Breast epithelium (tissue), 4 donors: ENCODE measurements around the gene LIN7C. TPM values are rescaled to one million over a fixed set of nuclear protein-coding genes. Genes with fewer than 3 reads are reported as not detected.

Experiments used
- DNase-seq, 2 donors: peaks; one replicate each; pipeline ENCODE4 v3.0.0-alpha.2; 2019; ENCODE audit warnings: low spot score in 2 of 2
- H3K27ac ChIP-seq, 2 donors: fragments of 200-600 bp; sonication (generic) in 1 of 2; one replicate each; pipeline ENCODE4 v1.5.1; 2016 to 2019; ENCODE audit warnings: mild to moderate bottlenecking in 1 of 2
- H3K27me3 ChIP-seq, 2 donors: fragments of 200-600 bp; sonication (generic) in 1 of 2; one replicate each; pipeline versions ENCODE4 v1.5.1 to v1.6.0; 2017 to 2019; ENCODE audit warnings: control low read depth in 1 of 2, mild to moderate bottlenecking in 1 of 2
- H3K36me3 ChIP-seq: fragments of 200-600 bp; one replicate; pipeline ENCODE4 v1.5.1; 2019
- H3K4me1 ChIP-seq, 2 donors: fragments of 200-600 bp; sonication (generic); one replicate each; pipeline ENCODE4 v1.5.1; 2016 to 2019; ENCODE audit warnings: control low read depth in 1 of 2
- H3K4me3 ChIP-seq, 3 donors: fragments of 200-600 bp; sonication (generic); 1 replicate in 2 of 3; 2 replicates in 1 of 3; pipeline ENCODE4 v1.5.1; 2016 to 2019; ENCODE audit warnings: mild to moderate bottlenecking in 3 of 3, moderate library complexity in 2 of 3
- H3K9me3 ChIP-seq, 2 donors: fragments of 200-600 bp; sonication (generic) in 1 of 2; one replicate each; pipeline ENCODE4 v1.5.1; 2016 to 2019; ENCODE audit warnings: control low read depth in 1 of 2
- CTCF ChIP-seq, 3 donors: fragments of 450-650 bp; IDR thresholded peaks; one replicate each; pipeline ENCODE4 v1.5.1; 2016 to 2017; ENCODE audit warnings: antibody characterized with exemption in 3 of 3, mild to moderate bottlenecking in 3 of 3, moderate library complexity in 3 of 3
- POLR2A ChIP-seq: fragments of 450-650 bp; IDR thresholded peaks from one replicate; pipeline ENCODE4 v1.6.1; 2016; ENCODE audit warnings: antibody characterized with exemption, mild to moderate bottlenecking, moderate library complexity
- POLR2AphosphoS5 ChIP-seq, 3 donors: sonication (generic); formaldehyde crosslinking; IDR thresholded peaks; one replicate each; pipeline ENCODE4 v1.6.1; 2017; ENCODE audit warnings: antibody characterized with exemption in 3 of 3
- intact Hi-C: fragments of 100-400 bp; cut with DNase I; formaldehyde crosslinking; loops from one replicate; pipeline ENCODE4 v1.15.1; 2023; ENCODE audit warnings: low total_unique reads
- total RNA-seq, 3 donors: library from RNA; depleted of rRNA; stranded (reverse); fragments of >200 nt; gene quantifications; one replicate each; pipeline ENCODE4 v1.1.0, GENCODE V29; 2016

The LIN7C gene
- total RNA-seq, 3 donors from 2014 or later, result 26.6 to 43.8 (median 38.0) TPM

DNA sequence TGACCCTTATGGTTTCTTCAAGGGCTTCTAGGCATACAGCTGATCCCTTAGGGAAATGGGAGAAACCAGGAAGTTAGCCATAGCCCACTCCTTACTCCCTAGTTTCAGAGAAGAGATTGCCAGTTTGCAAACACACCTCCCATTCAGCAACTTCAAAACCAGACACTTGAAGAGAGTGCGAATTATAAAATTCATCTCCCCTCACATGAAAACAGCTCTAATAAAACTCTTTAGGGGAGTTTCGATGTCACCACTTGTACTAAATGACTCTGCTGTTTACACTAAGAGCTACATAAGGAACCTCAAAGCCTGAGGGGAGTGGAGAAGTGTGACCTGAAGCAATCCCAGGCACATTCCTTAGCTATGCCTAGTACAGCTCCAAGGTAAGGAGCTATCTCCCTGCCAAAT lies 42.3 kb downstream of the LIN7C start:
- H3K4me1 ChIP-seq, result peaks cover 0 to 7% of the 10 kb centered on the region in 2 donors
- no peak for TF ChIP-seq POLR2AphosphoS5 (IDR thresholded peaks at IDR 0.05)
- no peak for TF ChIP-seq CTCF (IDR thresholded peaks at IDR 0.05)
- TF ChIP-seq POLR2A, result no peak
- no peaks in the 10 kb centered on the region for H3K9me3 ChIP-seq
- DNase-seq, result peak in 1 of 2 donors; percentile 41
- no peak overlapping the region for H3K4me3 ChIP-seq
- H3K27ac ChIP-seq, result peak overlapping the region; percentile 67 to 88
- H3K36me3 ChIP-seq, result no peaks in the 10 kb centered on the region
- H3K27me3 ChIP-seq, result no peaks in the 10 kb centered on the region
- intact Hi-C loops, result no loop called here

DNA sequence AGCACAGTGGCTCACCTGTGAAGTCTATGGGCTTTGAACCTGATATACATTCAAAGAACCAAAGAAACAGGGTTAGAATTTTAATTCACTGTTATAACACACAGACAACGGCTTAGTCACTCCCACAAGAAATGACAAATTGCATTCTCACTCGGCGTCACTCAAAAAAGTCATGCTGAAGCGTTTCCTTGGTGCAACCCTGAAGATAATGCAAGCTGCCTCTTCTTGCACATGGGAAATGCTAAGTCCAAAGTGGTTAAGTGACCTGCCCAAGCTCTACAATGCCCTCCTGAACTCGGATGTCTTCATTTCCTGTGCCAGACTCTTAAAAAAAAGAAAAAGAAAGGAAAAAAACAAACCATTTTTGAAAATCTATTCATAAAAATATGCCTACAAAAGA lies 44.0 kb downstream of the LIN7C start:
- intact Hi-C loops, result no loop called here
- peaks cover 0 to 7% of the 10 kb centered on the region in 2 donors for H3K4me1 ChIP-seq
- H3K27me3 ChIP-seq, result no peaks in the 10 kb centered on the region
- TF ChIP-seq POLR2A (no peak), CTCF (IDR thresholded peaks at IDR 0.05) (no peak), POLR2AphosphoS5 (IDR thresholded peaks at IDR 0.05) (no peak)
- no peaks in the 10 kb centered on the region for H3K36me3 ChIP-seq
- peak overlapping the region in 1 of 2 donors; percentile 7 for H3K27ac ChIP-seq
- H3K9me3 ChIP-seq, result no peaks in the 10 kb centered on the region
- DNase-seq, result no peak
- no peak overlapping the region for H3K4me3 ChIP-seq

DNA sequence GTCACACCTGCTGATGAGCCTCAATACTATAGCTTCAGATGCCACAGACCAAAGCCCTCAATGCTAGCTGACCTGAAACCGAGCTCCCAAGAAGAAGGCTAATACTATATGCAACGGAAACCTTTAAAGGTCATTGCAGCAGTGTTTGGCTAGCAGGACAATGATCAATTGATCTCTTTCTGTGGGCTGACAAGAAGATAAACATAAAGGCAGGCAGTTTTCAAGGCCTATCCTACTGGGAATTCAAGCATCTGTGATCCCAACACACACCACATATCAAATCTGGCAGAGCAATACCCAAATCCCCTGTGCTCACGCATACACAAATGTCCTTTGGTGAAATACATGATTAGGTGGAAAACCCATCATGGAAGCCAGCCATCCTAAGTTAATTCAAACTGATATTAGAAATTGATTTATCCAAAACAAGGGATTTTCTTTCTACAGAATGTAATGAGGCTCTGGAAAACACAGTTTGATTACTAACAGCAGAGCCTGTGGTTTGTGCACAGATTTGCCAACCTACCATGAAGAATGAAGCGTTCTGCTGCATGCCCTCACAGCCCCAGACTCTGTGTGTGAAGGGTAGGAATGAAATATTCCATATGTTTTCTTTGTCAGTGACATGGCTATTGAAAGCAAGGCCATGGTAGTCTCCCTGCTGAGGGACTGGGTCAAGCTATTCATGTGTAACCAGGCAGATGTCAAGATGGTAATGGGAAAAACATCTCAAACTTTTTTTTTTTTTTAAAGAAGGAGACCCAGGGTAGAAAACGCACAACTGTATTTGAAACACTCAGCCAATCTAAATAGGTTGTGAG lies 46.2 kb downstream of the LIN7C start:
- H3K4me1 ChIP-seq, result peaks cover 0 to 7% of the 10 kb centered on the region in 2 donors
- H3K27me3 ChIP-seq, result no peaks in the 10 kb centered on the region
- TF ChIP-seq POLR2AphosphoS5 (IDR thresholded peaks at IDR 0.05) (no peak), CTCF (IDR thresholded peaks at IDR 0.05) (no peak), POLR2A (no peak)
- no peaks in the 10 kb centered on the region for H3K9me3 ChIP-seq
- no peak overlapping the region for H3K27ac ChIP-seq
- H3K36me3 ChIP-seq, result no peaks in the 10 kb centered on the region
- DNase-seq, result no peak
- intact Hi-C loops, result no loop called here
- H3K4me3 ChIP-seq, result no peak overlapping the region

DNA sequence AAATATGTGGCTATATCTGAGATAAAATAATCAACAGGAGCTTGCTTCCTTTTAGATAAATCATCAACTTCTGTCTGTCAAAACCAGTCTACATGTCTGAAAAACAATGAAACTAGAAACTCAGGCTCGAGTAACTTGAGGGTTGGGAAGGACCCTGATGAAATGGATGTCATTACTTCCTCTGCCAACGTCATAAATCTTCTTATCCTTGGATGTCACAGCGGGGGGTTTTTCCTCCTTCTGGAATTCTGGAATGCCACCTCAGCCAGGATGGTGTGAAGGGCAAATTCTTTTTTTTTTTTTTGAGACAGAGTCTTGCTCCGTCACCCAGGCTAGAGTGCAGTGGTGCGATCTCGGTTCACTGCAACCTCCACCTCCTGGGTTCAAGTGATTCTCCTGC lies 47.4 kb downstream of the LIN7C start:
- intact Hi-C loops, result no loop called here
- no peak for DNase-seq
- H3K9me3 ChIP-seq, result no peaks in the 10 kb centered on the region
- no peak overlapping the region for H3K4me3 ChIP-seq
- H3K27ac ChIP-seq, result no peak overlapping the region
- no peaks in the 10 kb centered on the region for H3K27me3 ChIP-seq
- TF ChIP-seq POLR2AphosphoS5 (IDR thresholded peaks at IDR 0.05) (no peak), POLR2A (no peak), CTCF (IDR thresholded peaks at IDR 0.05) (no peak)
- H3K4me1 ChIP-seq, result no peaks in the 10 kb centered on the region
- H3K36me3 ChIP-seq, result no peaks in the 10 kb centered on the region

GRCh38 chr11:27458182-27458581 lies 48.4 kb downstream of the LIN7C start:
- intact Hi-C loops, result no loop called here
- Histone ChIP-seq H3K9me3 (no peaks in the 10 kb centered on the region), H3K4me3 (no peak overlapping the region), H3K27ac (no peak overlapping the region), H3K27me3 (no peaks in the 10 kb centered on the region), H3K4me1 (peaks cover 0 to 6% of the 10 kb centered on the region in 2 donors), H3K36me3 (no peaks in the 10 kb centered on the region)
- TF ChIP-seq CTCF (IDR thresholded peaks at IDR 0.05), result no peak
- no peak for TF ChIP-seq POLR2AphosphoS5 (IDR thresholded peaks at IDR 0.05)
- no peak for TF ChIP-seq POLR2A
- no peak for DNase-seq
